GM23248 (cell line): ENCODE measurements around the gene IL17REL.

Experiments
- EZH2 ChIP-seq: fragments of 200-600 bp; sonication (generic); IDR thresholded peaks from 2 replicates; pipeline ENCODE4 v1.6.1; 2018; ENCODE audit warnings: antibody characterized with exemption, mild to moderate bottlenecking; ENCODE audit not compliant: insufficient read depth, poor library complexity, severe bottlenecking
- EZH2phosphoT487 ChIP-seq: fragments of 200-600 bp; sonication (generic); IDR thresholded peaks from 2 replicates; pipeline ENCODE4 v1.6.1; 2018; ENCODE audit warnings: antibody characterized with exemption, moderate library complexity, mild to moderate bottlenecking, low read depth; ENCODE audit not compliant: insufficient read depth

DNA sequence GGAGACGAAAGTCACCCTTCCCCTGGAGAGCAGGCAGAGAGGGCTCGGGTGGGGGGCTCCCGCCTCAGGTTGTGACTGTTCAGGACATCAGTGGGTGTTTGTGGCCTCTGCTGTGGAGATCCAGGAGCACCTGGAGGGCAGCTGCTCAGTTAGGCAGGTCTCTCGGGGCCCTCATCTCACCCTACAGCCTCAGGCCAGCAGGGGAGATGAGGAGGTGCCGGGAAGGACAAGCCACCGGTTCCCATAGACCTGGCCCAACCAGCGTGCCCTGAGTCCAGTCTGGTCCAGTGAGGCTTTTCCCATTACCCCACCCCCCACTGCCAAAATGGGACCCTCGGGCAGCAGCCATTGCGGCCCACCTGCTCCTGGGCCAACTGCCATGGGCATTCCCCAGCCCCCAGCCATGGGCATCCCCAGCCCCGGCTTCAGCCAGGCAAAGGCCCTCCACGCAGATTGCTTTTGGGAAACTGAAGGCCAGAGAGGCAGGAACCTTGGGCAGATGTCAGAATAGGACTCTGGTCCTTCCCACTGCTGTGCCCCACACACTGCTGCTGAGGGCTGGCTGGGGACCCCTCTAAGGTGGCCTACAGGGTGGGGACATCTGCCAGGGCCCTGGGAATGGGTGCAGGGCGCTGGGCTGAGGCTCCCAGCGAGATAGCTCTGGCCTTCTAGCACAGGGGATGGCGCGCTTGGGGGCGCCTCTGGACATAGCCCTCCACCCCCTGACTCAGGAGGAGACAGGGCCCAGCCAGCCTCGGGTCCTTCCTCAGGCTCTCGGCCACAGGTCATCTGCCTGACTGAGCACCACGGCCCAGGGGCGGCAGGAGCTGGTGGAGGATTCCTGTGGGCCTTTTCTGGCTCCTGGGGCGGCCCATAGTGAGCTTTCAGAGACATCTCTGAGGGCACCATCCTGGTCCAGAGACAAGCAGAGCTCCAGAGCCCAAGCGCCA is 47.2 kb downstream of the IL17REL start:
- TF ChIP-seq EZH2 (no peak), EZH2phosphoT487 (no peak)
